Muscle layer of colon (tissue), 2 donors: Measurements from ENCODE around the gene NEK8.

Source experiments
- H3K27ac ChIP-seq: one replicate; pipeline ENCODE4 v1.7.0; 2013; ENCODE audit warnings: low read depth, mild to moderate bottlenecking, low read length, moderate library complexity
- H3K27me3 ChIP-seq, 2 donors: one replicate each; pipeline ENCODE4 v1.7.0; 2013; ENCODE audit warnings: low read length in 2 of 2, mild to moderate bottlenecking in 2 of 2; ENCODE audit not compliant: insufficient read depth in 2 of 2, control insufficient read depth in 1 of 2
- H3K36me3 ChIP-seq: one replicate; pipeline ENCODE4 v1.7.0; 2013; ENCODE audit warnings: mild to moderate bottlenecking, low read length; ENCODE audit not compliant: insufficient read depth
- H3K4me1 ChIP-seq: one replicate; pipeline ENCODE4 v1.7.0; 2013; ENCODE audit warnings: mild to moderate bottlenecking, low read length; ENCODE audit not compliant: insufficient read depth
- H3K4me3 ChIP-seq, 2 donors: one replicate each; pipeline ENCODE4 v1.7.0; 2013; ENCODE audit warnings: low read length in 2 of 2, low read depth in 1 of 2, mild to moderate bottlenecking in 1 of 2, moderate library complexity in 1 of 2
- H3K9ac ChIP-seq: one replicate; pipeline ENCODE4 v1.7.0; 2013; ENCODE audit warnings: low read length
- H3K9me3 ChIP-seq: one replicate; pipeline ENCODE4 v1.7.0; 2013; ENCODE audit warnings: mild to moderate bottlenecking, low read length
- donor health status: abdominal sarcoma.
- donor health status: Adenocarcinoma of cecum.

NEK8 gene

GRCh38 chr17:28744104-28744971 lies 15.8 kb downstream of the NEK8 start:
- Histone ChIP-seq H3K9me3 (no peaks in the 10 kb centered on the region), H3K27me3 (no peaks in the 10 kb centered on the region), H3K4me3 (peak overlapping the region; percentile 31 to 86), H3K9ac (peak overlapping the region; percentile 71), H3K27ac (peak overlapping the region; percentile 91), H3K4me1 (peaks cover 28% of the 10 kb centered on the region), H3K36me3 (peaks cover 12% of the 10 kb centered on the region)

GRCh38 chr17:28744972-28745785 lies 16.6 kb downstream of the NEK8 start:
- Histone ChIP-seq H3K27ac (peak overlapping the region; percentile 91), H3K27me3 (no peaks in the 10 kb centered on the region), H3K4me1 (peaks cover 28% of the 10 kb centered on the region), H3K9me3 (no peaks in the 10 kb centered on the region), H3K4me3 (peak overlapping the region; percentile 31 to 86), H3K9ac (peak overlapping the region; percentile 71), H3K36me3 (peaks cover 13% of the 10 kb centered on the region)

GRCh38 chr17:28745786-28746411 lies 17.3 kb downstream of the NEK8 start:
- no peak overlapping the region for H3K9ac ChIP-seq
- no peaks in the 10 kb centered on the region for H3K9me3 ChIP-seq
- peaks cover 13% of the 10 kb centered on the region for H3K36me3 ChIP-seq
- peak overlapping the region in 1 of 2 donors; percentile 28 for H3K4me3 ChIP-seq
- H3K4me1 ChIP-seq: peaks cover 28% of the 10 kb centered on the region
- peak overlapping the region; percentile 91 for H3K27ac ChIP-seq
- H3K27me3 ChIP-seq: no peaks in the 10 kb centered on the region

GRCh38 chr17:28746611-28747050 lies 18.0 kb downstream of the NEK8 start:
- Histone ChIP-seq H3K4me1 (peaks cover 28% of the 10 kb centered on the region), H3K27ac (no peak overlapping the region), H3K9ac (no peak overlapping the region), H3K27me3 (no peaks in the 10 kb centered on the region), H3K36me3 (peaks cover 13% of the 10 kb centered on the region), H3K4me3 (no peak overlapping the region), H3K9me3 (no peaks in the 10 kb centered on the region)

- H3K36me3 ChIP-seq: peaks cover 13% of the 10 kb centered on the region
- H3K9me3 ChIP-seq: no peaks in the 10 kb centered on the region
- H3K27me3 ChIP-seq: no peaks in the 10 kb centered on the region
- peaks cover 28% of the 10 kb centered on the region for H3K4me1 ChIP-seq
- H3K27ac ChIP-seq: no peak overlapping the region
- H3K4me3 ChIP-seq: no peak overlapping the region
- no peak overlapping the region for H3K9ac ChIP-seq
These were observed 18.6 kb downstream of the NEK8 start for GRCh38 chr17:28747051-28747691.

- Histone ChIP-seq H3K9me3 (no peaks in the 10 kb centered on the region), H3K4me1 (peaks cover 28% of the 10 kb centered on the region), H3K27me3 (no peaks in the 10 kb centered on the region), H3K4me3 (no peak overlapping the region), H3K36me3 (peaks cover 13% of the 10 kb centered on the region), H3K9ac (no peak overlapping the region), H3K27ac (no peak overlapping the region)
These were observed 19.5 kb downstream of the NEK8 start for GRCh38 chr17:28747801-28748750.

- no peak overlapping the region for H3K9ac ChIP-seq
These were observed 20.4 kb downstream of the NEK8 start for GRCh38 chr17:28748852-28749515.

GRCh38 chr17:28749516-28750177 lies 21.1 kb downstream of the NEK8 start:
- H3K27ac ChIP-seq: no peak overlapping the region
- H3K27me3 ChIP-seq: no peaks in the 10 kb centered on the region
- H3K9ac ChIP-seq: no peak overlapping the region
- H3K4me1 ChIP-seq: peaks cover 24% of the 10 kb centered on the region
- H3K4me3 ChIP-seq: no peak overlapping the region
- H3K9me3 ChIP-seq: no peaks in the 10 kb centered on the region
- peaks cover 13% of the 10 kb centered on the region for H3K36me3 ChIP-seq

More at GRCh38 chr17:28748852-28749515, 20.4 kb downstream of the NEK8 start:
- no peak overlapping the region for H3K27ac ChIP-seq
- H3K9me3 ChIP-seq: no peaks in the 10 kb centered on the region
- H3K36me3 ChIP-seq: peaks cover 13% of the 10 kb centered on the region
- peaks cover 28% of the 10 kb centered on the region for H3K4me1 ChIP-seq
- H3K4me3 ChIP-seq: no peak overlapping the region
- H3K27me3 ChIP-seq: no peaks in the 10 kb centered on the region

- peaks cover 16% of the 10 kb centered on the region for H3K4me1 ChIP-seq
- H3K27me3 ChIP-seq: no peaks in the 10 kb centered on the region
- H3K4me3 ChIP-seq: no peak overlapping the region
- peaks cover 13% of the 10 kb centered on the region for H3K36me3 ChIP-seq
- no peak overlapping the region for H3K27ac ChIP-seq
- no peaks in the 10 kb centered on the region for H3K9me3 ChIP-seq
- peak overlapping the region; percentile 2 for H3K9ac ChIP-seq
These were observed 21.8 kb downstream of the NEK8 start for GRCh38 chr17:28750178-28751047.
